ENCODE data around the gene POLR2I.

DNA sequence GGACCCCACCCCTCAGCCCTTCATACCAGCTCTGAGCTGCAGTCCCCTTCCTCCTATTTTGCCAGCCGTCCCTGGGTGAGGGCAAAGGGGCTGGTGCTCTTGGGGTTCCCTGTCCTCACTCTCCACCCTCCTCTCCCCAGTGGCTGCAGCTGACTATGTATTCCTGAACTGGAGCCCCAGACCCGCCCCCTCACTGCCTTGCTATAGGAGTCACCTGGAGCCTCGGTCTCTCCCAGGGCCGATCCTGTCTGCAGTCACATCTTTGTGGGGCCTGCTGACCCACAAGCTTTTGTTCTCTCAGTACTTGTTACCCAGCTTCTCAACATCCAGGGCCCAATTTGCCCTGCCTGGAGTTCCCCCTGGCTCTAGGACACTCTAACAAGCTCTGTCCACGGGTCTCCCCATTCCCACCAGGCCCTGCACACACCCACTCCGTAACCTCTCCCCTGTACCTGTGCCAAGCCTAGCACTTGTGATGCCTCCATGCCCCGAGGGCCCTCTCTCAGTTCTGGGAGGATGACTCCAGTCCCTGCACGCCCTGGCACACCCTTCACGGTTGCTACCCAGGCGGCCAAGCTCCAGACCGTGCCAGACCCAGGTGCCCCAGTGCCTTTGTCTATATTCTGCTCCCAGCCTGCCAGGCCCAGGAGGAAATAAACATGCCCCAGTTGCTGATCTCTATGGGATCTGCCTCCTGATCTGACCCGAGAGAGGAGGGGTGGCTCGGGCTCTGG, 35.2 kb upstream of the POLR2I start:
- no peak for TF ChIP-seq EZH2 (IDR thresholded peaks at IDR 0.05; ENCODE audit: borderline replicate concordance, low read depth, low read length, poor library complexity, severe bottlenecking)
- TF ChIP-seq, protein P1, sequence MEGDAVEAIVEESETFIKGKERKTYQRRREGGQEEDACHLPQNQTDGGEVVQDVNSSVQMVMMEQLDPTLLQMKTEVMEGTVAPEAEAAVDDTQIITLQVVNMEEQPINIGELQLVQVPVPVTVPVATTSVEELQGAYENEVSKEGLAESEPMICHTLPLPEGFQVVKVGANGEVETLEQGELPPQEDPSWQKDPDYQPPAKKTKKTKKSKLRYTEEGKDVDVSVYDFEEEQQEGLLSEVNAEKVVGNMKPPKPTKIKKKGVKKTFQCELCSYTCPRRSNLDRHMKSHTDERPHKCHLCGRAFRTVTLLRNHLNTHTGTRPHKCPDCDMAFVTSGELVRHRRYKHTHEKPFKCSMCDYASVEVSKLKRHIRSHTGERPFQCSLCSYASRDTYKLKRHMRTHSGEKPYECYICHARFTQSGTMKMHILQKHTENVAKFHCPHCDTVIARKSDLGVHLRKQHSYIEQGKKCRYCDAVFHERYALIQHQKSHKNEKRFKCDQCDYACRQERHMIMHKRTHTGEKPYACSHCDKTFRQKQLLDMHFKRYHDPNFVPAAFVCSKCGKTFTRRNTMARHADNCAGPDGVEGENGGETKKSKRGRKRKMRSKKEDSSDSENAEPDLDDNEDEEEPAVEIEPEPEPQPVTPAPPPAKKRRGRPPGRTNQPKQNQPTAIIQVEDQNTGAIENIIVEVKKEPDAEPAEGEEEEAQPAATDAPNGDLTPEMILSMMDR (conservative IDR thresholded peaks at IDR 0.05; ENCODE audit: low read depth, low read length) = no peak
